B cell (primary cell): Measurements from ENCODE around the gene ASTN1. TPM values are rescaled to one million over a fixed set of nuclear protein-coding genes. Genes with fewer than 3 reads are reported as not detected.

Source experiments
- ATAC-seq: fragments of 200-7000 bp; cut with Tn5 transposase; one replicate; pipeline ENCODE4 v1.10.0; 2021; ENCODE audit warnings: low read depth, mild to moderate bottlenecking, moderate number of reproducible peaks, moderate library complexity
- CTCF ChIA-PET: fragments of 350-600 bp; sonication (Branson Sonifier 250); formaldehyde crosslinking; loops from one replicate; lab custom pipeline; 2021; ENCODE audit warnings: antibody characterized with exemption, inconsistent platforms; lab: Charles Lee
- POLR2A ChIA-PET: fragments of 350-600 bp; sonication (Branson Sonifier 250); formaldehyde crosslinking; loops from one replicate; lab custom pipeline; 2021; ENCODE audit warnings: antibody characterized with exemption; lab: Charles Lee
- DNase-seq: peaks from one replicate; pipeline ENCODE4 v3.0.0; 2013
- H2AFZ ChIP-seq: 2 replicates; pipeline ENCODE4 v1.6.1; 2012; ENCODE audit warnings: mild to moderate bottlenecking, low read depth, low read length; ENCODE audit not compliant: insufficient read depth, poor library complexity, severe bottlenecking
- H3K27ac ChIP-seq, 2 donors: 1 replicate in 1 of 2; 2 replicates in 1 of 2; pipeline ENCODE4 v1.5.1; 2012 to 2013; ENCODE audit warnings: low read length in 2 of 2, mild to moderate bottlenecking in 2 of 2, moderate library complexity in 1 of 2
- H3K27me3 ChIP-seq, 4 experiments: fragments of 200-600 bp in 1 of 4; sonication (generic) in 1 of 4; replicated peaks in 1 of 4; 1 replicate in 2 of 4; 2 replicates in 2 of 4; pipeline versions ENCODE4 v1.6.1 to v1.7.0; 2013 to 2016; ENCODE audit warnings: low read length in 3 of 4, mild to moderate bottlenecking in 2 of 4, mixed read lengths in 1 of 4, moderate library complexity in 1 of 4; ENCODE audit not compliant: insufficient read depth in 4 of 4, control insufficient read depth in 3 of 4; ENCODE audit errors: control extremely low read depth in 1 of 4
- H3K36me3 ChIP-seq, 2 experiments: replicated peaks in 1 of 2; 1 replicate in 1 of 2; 2 replicates in 1 of 2; pipeline versions ENCODE4 v1.6.1 to v1.7.1; 2013; ENCODE audit warnings: low read length in 1 of 2; ENCODE audit not compliant: insufficient read depth in 2 of 2, control insufficient read depth in 1 of 2; ENCODE audit errors: control extremely low read depth in 1 of 2, extremely low read depth in 1 of 2
- H3K4me1 ChIP-seq, 2 donors: fragments of 200-600 bp in 1 of 2; sonication (generic) in 1 of 2; 1 replicate in 1 of 2; 2 replicates in 1 of 2; pipeline versions ENCODE4 v1.5.1 to v1.6.1; 2013 to 2017; ENCODE audit warnings: low read length in 2 of 2; ENCODE audit not compliant: control insufficient read depth in 2 of 2, insufficient read depth in 2 of 2
- H3K4me2 ChIP-seq: replicated peaks from 2 replicates; pipeline ENCODE3; 2012; ENCODE audit warnings: mild to moderate bottlenecking, low read depth, low read length; ENCODE audit not compliant: poor library complexity, severe bottlenecking
- H3K4me3 ChIP-seq, 5 experiments: fragments of 200-600 bp in 1 of 5; sonication (generic) in 1 of 5; 1 replicate in 3 of 5; 2 replicates in 2 of 5; pipeline versions ENCODE4 v1.5.1 to v1.7.0; 2011 to 2016; ENCODE audit warnings: low read length in 4 of 5, mild to moderate bottlenecking in 4 of 5, low read depth in 2 of 5, control low read depth in 1 of 5, moderate library complexity in 1 of 5; ENCODE audit not compliant: insufficient read depth in 1 of 5; ENCODE audit errors: control extremely low read depth in 1 of 5, extremely low read depth in 1 of 5
- H3K79me2 ChIP-seq: fragments of 200-600 bp; sonication (generic); one replicate; pipeline ENCODE4 v1.6.0; 2016; ENCODE audit warnings: low read length; ENCODE audit not compliant: control insufficient read depth, insufficient read depth
- H3K9ac ChIP-seq: fragments of 200-600 bp; sonication (generic); 2 replicates; pipeline ENCODE4 v1.6.1; 2017; ENCODE audit warnings: mild to moderate bottlenecking, low read length, moderate library complexity
- H3K9me3 ChIP-seq, 3 donors: one replicate each; pipeline versions ENCODE4 v1.6.1 to v1.7.1; 2013; ENCODE audit warnings: low read length in 2 of 3; ENCODE audit not compliant: control insufficient read depth in 2 of 3, insufficient read depth in 1 of 3; ENCODE audit errors: control extremely low read depth in 1 of 3
- H4K20me1 ChIP-seq: 2 replicates; pipeline ENCODE4 v1.6.0; 2012; ENCODE audit warnings: mild to moderate bottlenecking, low read length; ENCODE audit not compliant: insufficient read depth, control insufficient read depth, poor library complexity, severe bottlenecking
- H3K27ac Mint-ChIP-seq: one replicate; pipeline ENCODE4 v1.8.0; 2021; ENCODE audit warnings: mixed read lengths
- H3K27me3 Mint-ChIP-seq: one replicate; pipeline ENCODE4 v1.8.0; 2021; ENCODE audit warnings: mixed read lengths
- H3K4me1 Mint-ChIP-seq: one replicate; pipeline ENCODE4 v1.8.0; 2021; ENCODE audit warnings: mixed read lengths
- H3K4me3 Mint-ChIP-seq: one replicate; pipeline ENCODE4 v1.8.0; 2021; ENCODE audit warnings: mixed read lengths
- H3K9me3 Mint-ChIP-seq: one replicate; pipeline ENCODE4 v1.8.0; 2022; ENCODE audit warnings: mixed read lengths; ENCODE audit not compliant: insufficient read depth
- CTCF ChIP-seq: fragments of 200-600 bp; IDR thresholded peaks from one replicate; pipeline ENCODE4 v1.8.0; 2022; ENCODE audit warnings: antibody characterized with exemption, mild to moderate bottlenecking
- EZH2 ChIP-seq: IDR thresholded peaks from 2 replicates; pipeline ENCODE4 v1.6.1; 2012; ENCODE audit warnings: borderline replicate concordance, low read depth, mild to moderate bottlenecking, moderate library complexity, low read length; ENCODE audit not compliant: insufficient read depth, poor library complexity, severe bottlenecking
- WGBS: methylation state at CpG from one replicate; pipeline ENCODE4 v1.1.5; 2013; ENCODE audit warnings: missing lambda C conversion rate; ENCODE audit not compliant: insufficient coverage; 5-methylcytosine and 5-hydroxymethylcytosine counted together
- intact Hi-C: fragments of 100-400 bp; cut with micrococcal nuclease; formaldehyde crosslinking; loops from one replicate; pipeline ENCODE4 v1.10.0; 2022
- polyA plus RNA-seq: library from polyadenylated mRNA; depleted of rRNA; stranded (reverse); fragments of >200 nt; gene quantifications from 2 replicates; pipeline ENCODE4 v1.2.3, GENCODE V29; 2012
- total RNA-seq, 2 donors: library from RNA; stranded (reverse); fragments of 120-200 nt in 1 of 2; gene quantifications; 1 replicate in 1 of 2; 2 replicates in 1 of 2; pipeline versions ENCODE4 v1.2.3 to v1.2.4, GENCODE V29; 2013 to 2022

Gene ASTN1
- total and polyA plus RNA-seq, 2 donors (not counting 1 experiment from before 2014, with no cell fraction given): not detected

GRCh38 chr1:176815621-176816020 lies 348.9 kb downstream of the ASTN1 start:
- Histone ChIP-seq H3K4me2 (no peak overlapping the region), H2AFZ (no peak overlapping the region), H3K9ac (no peak overlapping the region), H3K9me3 (no peaks in the 10 kb centered on the region), H3K27me3 (peaks cover 0 to 5% (median 0%) of the 10 kb centered on the region in 4 experiments), H3K4me3 (no peak overlapping the region), H3K27ac (no peak overlapping the region), H4K20me1 (no peaks in the 10 kb centered on the region), H3K36me3 (no peaks in the 10 kb centered on the region), H3K4me1 (no peaks in the 10 kb centered on the region), H3K79me2 (no peaks in the 10 kb centered on the region)
- ChIA-PET POLR2A (no interaction called here), CTCF (no interaction called here)
- intact Hi-C loops: no loop called here
- 86% methylated on average over 6 of the region's 6 CpGs for WGBS
- no peak for DNase-seq
- Mint-ChIP-seq H3K9me3 (no peaks in the 10 kb centered on the region), H3K27me3 (no peaks in the 10 kb centered on the region), H3K27ac (no peak overlapping the region), H3K4me1 (no peaks in the 10 kb centered on the region), H3K4me3 (no peak overlapping the region)
- ATAC-seq: no peak
- TF ChIP-seq EZH2 (no peak), CTCF (no peak)

- H4K20me1 ChIP-seq: no peaks in the 10 kb centered on the region
- Mint-ChIP-seq H3K9me3 (no peaks in the 10 kb centered on the region), H3K27me3 (no peaks in the 10 kb centered on the region), H3K27ac (no peak overlapping the region), H3K4me3 (no peak overlapping the region), H3K4me1 (no peaks in the 10 kb centered on the region)
- 41% methylated on average over 3 of the region's 4 CpGs for WGBS
- ChIA-PET POLR2A (no interaction called here), CTCF (no interaction called here)
- no peaks in the 10 kb centered on the region for H3K4me1 ChIP-seq
- H3K27me3 ChIP-seq: peaks cover 0 to 8% (median 0%) of the 10 kb centered on the region in 4 experiments
- H3K27ac ChIP-seq: no peak overlapping the region
- TF ChIP-seq EZH2 (no peak), CTCF (no peak)
- H3K36me3 ChIP-seq: no peaks in the 10 kb centered on the region
- H3K79me2 ChIP-seq: no peaks in the 10 kb centered on the region
- H3K9ac ChIP-seq: no peak overlapping the region
- DNase-seq (no peak), ATAC-seq (no peak)
- H2AFZ ChIP-seq: no peak overlapping the region
- no peaks in the 10 kb centered on the region for H3K9me3 ChIP-seq
- no peak overlapping the region for H3K4me2 ChIP-seq
- intact Hi-C loops: no loop called here
- H3K4me3 ChIP-seq: no peak overlapping the region
Measured at GRCh38 chr1:176811511-176812288, 352.8 kb downstream of the ASTN1 start.
